NCI-H446 (cell line): Measurements from ENCODE around the gene INF2.

Experiments used
- DNase-seq, 2 experiments: peaks; one replicate each; lab custom pipeline; 2025; lab: John Stamatoyannopoulos, UW

Gene INF2

DNA sequence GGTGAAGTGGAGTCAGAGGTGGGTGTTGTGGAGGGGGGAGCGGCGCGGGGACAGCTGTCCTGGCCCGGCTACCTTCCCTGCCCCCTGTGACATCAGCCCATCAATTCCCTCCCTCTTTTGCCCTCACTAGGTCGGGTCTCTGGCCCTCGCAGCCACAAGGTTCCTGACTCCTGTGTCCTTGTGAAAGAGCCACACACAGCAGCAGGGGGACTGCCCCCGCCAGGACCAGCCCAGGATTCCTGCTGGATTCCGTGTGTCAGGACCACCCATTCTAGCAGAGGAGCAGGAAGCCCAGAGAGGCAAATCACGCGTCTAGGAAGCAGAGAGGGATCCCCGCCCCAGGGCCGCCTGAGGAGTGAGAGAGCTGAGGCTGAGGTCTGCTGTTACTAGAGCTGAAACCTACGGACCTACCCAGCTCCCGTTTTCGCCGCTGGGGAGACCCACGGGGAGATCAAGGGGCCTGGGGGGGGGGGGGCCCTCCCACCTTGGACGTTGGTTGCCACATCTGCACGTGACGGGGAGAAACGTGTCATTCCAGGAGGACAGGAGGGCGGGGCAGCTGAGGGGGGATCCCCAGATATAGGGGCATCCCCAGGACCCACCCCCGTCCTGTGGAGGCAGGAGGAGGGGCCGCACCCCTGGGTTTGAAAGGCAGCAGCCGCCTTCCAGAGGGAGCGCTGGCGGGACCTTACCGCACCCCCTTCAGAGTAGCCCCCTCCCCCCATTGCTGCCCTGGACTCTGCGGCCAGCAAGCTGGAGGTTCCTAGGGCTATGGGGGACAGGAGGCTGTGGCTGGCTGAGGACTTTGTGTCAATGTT, 12.5 kb upstream of the INF2 start:
- DNase-seq: no peak

DNA sequence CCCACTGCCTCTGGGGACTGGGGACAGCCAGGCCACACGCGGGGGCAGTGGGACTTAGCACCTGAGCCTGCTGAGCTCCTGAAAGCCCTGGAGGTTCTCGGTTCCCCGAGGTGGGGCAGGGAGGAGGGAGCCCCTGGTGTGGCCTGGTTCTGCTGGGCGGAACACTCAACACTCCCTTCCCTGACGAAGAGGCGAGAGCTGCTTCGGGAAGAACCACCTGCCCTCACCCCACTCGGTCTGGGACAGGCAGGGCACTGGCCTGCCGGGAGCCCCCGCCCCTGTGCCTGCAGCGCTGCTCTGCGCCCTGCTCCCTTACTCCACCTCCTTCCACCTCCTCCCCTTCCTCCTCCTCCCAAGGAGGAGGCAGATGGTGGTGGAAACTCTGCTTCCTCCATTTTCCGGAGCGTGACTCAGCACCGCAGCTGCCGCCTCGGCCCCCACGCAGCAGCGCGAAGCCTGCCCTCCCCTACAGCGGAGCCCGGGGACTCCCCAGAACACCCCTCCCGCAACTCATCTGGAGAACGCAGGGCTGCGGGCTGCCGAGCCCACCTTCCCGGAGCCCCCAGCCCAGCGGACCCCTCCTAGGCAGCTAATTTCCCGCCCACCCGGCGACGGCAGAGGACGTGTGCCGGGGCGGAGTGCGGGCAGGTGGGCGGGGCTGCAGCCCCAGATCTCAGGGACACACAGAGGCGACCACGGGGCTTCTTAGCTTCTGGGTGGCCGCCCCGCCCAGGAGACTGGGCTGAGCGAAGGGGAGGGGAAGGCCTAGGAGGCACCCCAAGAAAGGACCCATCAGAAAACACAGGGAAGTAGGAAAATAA, 11.7 kb upstream of the INF2 start:
- DNase-seq: no peak

GRCh38 chr14:104678346-104678745, 11.1 kb upstream of the INF2 start:
- DNase-seq: no peak

DNA sequence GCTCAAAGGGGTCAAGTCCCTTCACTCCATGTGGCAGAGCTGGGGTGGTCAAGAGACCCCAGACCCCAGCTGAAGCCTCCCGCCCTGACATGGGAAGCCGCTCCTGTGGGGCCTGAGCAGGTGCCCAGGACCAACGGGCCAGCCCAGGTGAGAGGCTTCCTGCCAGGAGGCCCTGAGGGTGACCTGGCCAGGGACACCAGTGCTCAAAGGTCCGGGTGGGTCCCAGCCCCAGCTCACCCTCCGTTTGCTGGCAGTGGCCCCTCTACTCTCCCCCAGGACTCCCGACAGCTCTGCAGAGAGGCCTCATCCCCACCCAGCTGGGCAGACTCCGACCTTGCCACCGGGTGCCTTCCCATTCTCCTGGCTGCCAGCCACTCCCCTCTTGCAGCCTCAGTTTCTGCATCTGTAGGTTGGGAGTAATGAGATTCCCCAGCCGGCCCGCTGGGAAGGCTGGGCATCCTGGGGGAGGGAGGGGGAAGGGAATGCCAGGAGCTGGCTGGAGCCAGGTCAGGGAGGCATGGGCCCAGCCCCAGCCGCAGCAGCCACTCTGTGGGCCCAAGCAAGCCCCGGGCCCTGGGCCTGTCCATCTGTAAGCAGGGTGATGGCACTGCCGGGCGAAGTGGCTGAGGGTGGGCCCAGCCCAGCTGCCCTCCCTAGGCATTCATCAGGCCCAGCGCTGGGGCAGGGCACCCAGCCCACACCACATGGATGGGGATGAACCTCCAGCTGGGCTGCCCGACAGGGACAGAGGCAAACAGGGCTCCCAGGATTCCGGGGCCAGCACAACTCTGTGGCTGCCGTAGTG, 10.3 kb upstream of the INF2 start:
- no peak for DNase-seq

GRCh38 chr14:104680056-104680805, 9.2 kb upstream of the INF2 start:
- DNase-seq: no peak

DNA sequence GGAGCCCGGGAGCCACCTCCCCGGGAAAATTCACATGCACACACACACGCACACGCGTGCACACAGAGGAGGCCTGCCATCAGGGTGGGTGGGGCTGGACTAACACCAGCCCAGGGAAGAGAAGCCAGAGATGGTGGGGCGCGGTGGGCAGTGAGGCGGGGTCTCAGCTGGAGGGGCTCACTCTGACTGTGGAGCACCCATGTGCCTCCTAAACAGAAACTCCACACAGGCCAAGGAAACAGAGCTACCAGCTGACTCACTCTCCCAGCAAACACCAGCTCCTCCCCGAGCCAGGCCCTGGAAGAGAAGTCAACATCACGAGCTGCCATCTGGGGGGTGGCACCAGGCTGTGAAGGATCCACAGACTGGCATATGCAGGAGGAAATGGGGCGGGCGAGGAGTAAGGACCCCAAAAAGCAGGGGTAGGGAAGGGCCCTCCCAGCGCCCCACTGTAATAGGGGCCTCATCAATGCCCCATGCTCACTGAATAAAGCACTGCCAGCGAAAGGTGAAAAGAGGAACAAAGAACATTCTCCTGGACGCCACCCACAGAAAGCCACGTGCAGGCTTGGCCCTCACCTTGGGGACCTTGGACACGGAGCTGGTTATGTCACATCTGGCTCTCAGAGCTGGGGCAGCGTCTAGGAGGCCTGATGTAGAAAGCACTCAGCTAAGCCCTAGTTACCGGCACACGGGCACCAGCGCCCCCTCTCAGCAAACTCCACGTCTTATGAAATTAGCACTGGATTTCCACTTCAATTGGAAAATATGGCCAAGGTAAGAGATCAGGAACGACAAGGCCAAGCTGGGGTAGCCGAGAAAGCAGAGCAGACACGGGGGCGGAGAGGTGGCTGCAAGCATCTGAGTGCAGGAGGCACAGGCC, 8.4 kb upstream of the INF2 start:
- DNase-seq: peak in 1 of 2 experiments; percentile 57

DNA sequence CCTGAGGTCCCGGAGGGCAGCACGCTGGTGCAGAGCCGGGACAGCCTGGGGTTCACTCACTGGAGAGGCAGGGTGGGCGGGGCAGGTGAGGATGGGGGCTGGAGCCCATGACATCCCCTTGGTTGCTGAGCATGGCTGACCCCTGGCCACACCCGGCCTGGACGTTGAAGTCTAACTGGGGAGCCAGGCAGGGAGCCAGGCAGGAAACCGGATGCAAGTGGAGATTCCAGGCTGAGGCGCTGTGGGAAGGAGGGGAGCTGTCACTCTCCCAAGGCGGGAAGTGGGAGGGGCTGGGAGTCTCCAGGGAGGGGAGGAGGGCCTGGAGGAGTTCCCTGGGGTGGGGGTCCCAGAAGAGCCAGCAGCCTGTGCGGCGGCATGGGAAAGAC, 7.7 kb upstream of the INF2 start:
- no peak for DNase-seq

GRCh38 chr14:104682107-104682593, 7.3 kb upstream of the INF2 start:
- DNase-seq: no peak

- DNase-seq: no peak
Observed at GRCh38 chr14:104683653-104684448, 5.6 kb upstream of the INF2 start.

DNA sequence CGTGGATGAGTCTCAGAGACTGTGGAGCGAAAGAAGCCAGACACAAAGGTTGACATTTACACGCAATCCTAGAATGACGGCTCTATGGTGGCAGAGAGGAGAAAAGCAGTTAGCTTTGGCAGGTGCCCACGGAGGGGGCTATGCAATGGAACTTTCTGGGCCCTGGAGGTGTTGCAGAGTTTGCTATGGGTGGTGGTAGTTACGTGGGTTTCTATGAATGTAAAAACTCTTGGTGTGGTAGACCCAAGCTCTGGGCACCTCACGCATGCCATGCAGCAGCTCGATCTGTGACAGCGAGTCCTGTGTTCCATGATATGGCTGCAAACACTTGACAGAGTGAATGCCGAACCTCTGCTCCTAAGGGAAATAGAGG, 5.0 kb upstream of the INF2 start:
- DNase-seq: no peak

DNA sequence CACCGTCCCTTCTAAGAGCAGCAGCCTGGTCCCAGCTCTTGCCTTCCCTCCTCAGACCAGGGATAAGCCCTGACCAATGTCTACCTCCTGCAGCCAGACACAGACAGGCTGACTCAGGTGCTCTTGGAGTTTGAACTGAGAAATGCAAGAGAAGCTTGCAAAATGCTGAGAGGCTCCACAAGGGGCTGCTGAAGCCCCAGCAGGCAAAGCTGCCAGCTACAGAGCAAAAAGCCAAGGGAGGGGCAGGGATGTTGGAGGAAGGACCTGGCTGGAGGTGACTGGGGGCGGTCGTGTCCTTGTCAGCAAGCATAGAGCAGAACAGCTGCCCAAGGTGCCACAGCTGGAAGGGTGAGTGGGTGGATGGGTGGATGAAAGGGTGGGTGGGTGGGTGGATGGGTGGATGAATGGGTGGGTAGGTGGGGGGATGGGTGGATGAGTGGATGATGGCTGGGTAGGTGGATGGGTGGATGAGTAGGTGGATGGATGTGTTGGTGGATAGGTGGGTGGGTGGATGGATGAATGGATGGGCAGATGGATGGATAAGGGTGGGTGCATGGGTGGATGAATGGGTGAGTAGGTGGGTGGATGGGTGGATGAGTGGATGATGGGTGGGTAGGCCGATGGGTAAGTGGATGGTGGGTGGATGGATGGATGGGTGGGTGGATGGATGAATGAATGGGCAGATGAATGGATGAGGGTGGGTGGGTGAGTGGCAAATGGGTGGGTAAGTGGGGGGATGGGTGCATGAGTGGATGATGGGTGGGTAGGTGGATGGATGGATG, 4.0 kb upstream of the INF2 start:
- no peak for DNase-seq

DNA sequence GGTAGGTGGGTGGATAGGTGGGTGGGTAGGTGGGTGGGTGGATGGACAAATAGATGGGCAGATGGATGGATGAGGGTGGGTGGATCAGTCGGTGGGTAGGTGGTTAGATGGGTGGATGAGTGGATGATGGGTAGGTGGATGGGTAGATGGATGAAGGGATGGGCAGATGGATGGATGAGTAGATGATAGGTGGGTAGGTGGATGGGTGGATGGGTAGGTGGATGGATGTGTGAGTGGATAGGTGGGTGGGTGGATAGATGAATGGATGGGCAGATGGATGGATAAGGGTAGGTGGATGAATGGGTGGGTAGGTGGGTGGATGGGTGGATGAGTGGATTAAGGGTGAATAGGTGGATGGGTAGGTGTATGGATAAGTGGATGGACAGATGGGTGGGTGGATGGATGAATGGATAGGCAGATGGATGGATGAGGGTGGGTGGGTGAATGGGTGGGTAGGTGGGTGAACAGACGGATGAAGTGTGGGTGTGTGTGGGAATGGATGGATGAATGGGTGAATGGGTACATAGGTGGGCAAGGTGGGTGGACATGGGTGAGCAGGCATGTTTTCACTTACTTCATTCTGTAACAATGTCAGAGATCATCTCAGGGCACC, 3.3 kb upstream of the INF2 start:
- no peak for DNase-seq

GRCh38 chr14:104686624-104687517, 2.5 kb upstream of the INF2 start:
- DNase-seq: no peak

DNA sequence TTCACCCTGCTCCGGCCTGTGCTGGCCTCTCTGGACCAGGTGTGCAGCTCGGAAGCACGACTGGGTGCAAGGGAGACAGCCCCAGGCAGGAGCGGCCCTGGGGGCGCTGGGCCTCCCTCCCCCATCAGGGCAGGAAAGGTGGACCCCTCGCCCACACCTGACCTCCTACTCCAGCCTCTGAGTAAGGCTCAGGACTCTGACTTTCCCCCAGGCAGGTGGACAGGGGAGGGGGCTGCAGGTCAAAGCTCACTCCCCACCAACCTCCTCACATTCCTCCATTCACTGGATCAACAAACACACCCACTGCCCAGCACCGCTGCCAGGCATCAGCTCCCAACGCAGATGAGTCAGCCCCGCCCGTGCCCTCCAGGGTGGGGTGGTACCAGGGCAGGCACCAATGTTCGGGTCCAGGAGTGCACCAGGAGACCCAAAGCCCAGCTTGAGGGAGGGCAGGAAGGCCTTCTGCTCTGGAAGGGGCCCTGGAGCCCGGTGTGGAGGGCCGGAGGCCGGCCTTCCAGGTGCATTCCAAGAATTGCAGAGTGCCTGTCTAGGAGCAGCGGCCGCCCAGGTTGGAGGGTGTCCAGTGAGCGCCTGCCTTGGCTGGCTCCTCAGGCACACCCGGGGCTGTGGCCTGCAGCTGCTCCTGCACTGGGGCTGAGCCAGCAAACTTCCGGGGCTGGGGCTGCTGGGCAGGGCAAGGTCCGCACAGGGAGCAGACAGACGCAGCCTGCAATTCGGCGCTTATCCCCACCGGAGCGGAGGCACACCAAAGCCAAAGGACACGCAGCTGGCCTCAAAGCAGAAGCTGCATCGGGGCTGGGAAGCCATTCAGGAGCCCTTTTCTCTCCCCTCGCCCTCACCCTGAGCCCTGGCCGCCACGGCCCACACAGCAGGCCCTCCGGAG, 1.6 kb upstream of the INF2 start:
- peak in 1 of 2 experiments; percentile 63 for DNase-seq

DNA sequence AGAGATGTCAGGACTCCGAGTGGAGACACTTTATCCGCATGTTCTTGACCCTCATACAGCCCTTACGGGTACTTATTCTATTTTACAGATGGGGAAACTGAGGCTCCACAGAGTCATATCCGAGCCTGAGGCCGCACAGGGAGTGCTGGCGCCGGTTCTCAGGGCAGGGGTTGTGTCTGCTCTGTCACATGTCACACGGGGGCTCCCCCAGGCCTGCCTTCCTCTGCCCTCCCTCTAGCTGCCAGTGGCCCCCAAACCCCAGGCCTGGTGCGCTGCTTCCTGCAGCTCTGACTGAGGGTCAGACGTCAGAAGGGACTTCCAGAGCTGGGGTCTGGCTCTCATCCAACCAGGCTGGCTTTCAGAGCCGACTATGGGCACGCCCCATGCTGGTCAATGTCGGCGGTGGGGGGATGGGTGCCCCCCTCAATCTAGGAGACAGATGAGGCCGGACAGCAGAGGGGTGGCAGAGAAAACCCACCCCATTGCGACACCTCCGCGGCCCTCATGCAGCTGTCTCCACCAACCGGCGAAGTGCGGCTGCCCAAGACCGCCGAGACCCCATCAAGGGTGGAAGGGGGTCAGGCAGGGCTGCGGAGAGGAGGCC, 811 bp upstream of the INF2 start:
- no peak for DNase-seq
